Putamen (tissue), 1 donor: ENCODE results near the gene PAIP2B.
"Not testable (repeated sequence)": the region's sequence is repeated elsewhere in the genome, so short reads cannot be mapped to it uniquely, and the experiment has no call there.

Experiments
- DNase-seq: peaks from one replicate; pipeline ENCODE4 v3.0.0-alpha.2; 2016; ENCODE audit warnings: low spot score

Gene PAIP2B, protein sequence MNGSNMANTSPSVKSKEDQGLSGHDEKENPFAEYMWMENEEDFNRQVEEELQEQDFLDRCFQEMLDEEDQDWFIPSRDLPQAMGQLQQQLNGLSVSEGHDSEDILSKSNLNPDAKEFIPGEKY

DNA sequence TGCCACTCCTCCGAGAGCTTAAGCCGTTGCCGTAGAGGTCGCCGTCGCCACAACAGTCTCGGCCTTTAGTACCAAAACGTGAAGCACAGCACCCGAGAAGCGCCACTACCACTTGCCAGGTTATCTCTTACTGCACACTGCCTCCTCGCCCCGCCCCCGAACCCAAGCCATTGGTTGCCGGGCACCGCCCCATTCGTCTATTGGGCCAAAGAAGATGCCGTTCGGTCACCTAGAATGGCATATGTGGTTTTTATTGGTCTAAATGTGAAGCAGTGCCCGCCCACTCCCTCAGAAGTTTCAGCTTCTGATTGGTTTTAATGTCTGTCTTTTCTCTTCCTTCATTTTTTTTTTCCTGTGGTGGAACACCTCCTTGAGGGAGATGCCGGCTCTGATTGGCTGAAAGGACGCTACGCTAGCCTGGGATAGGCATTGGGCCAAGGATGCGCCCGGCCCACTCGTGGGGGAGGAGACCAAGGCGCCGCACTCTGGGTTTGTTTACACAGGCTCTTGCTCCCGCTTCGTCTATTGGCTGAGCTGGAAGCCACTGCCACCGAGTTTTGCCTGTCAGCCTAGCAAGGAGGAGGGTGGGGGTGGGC, at the start of gene PAIP2B:
TSS of gene PAIP2B (minus strand) at position 139 of the 596 bp plus-strand sequence. CDS start 24,514 bp downstream, outside the sequence.
- DNase-seq: peak; percentile 100

DNA sequence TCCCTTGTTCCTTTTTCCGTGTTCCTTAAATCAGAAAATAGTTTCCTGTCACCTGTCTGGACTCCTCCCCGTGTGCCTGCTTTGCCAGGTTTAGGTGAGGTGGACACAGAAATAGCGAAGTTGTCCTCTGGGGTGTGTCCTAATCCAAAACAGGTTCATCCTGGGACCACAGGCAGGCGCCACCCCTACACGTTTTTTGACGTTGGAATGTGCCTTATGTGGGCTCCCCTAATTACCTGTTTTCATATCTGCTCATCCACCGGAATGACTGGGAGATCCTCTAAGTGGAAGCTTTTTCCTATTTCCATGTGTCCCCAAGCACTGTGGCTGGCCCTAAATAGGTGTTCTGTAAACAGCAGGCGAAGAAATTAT, 49.0 kb upstream of the PAIP2B start:
- no peak for DNase-seq

DNA sequence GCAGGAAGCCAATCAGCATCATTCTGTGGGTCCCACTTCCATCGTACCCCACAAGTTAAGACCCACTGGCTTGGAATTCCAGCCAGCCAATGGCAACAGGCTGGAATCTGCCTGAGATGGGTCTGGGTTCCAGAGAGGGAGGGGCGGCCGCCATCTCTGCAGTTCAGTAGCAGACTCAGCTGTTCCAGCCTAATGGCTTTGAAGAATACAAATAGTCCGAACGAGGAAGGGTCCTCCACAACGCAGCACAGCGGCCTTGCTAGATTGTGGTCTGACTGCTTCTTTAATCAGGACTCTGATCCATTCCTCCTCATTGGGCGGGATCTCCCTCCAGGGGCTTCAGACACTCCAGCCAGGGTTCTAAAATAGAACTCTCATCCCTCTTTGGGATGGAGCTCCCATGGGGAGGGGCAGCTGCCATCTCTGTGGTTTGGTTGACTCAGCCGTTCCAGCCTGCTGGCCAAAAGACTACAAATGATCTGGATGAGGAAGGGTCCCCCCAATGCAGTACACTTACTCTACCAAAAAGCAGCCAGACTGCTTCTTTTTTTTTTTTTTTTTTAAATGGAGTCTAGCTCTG, 42.7 kb upstream of the PAIP2B start:
- no peak for DNase-seq

DNA sequence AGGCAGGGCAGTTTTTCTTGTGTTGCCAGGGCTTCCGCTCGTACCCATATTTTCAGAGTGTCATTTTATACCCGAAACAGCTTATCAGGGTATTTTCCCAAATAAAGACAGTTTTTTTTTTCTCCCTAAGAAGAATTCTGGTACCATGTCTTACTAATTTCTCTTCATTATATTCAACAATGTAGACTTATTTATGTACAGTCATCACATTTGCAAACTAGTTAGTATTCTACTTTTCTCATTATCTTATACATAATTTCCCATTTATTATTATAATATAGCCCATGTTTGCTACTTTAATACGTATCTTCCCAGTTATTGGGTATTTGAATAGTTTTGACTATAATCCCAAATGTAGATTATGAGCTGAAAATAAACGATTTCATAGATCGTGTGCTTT, 36.5 kb upstream of the PAIP2B start:
- DNase-seq: no peak

DNA sequence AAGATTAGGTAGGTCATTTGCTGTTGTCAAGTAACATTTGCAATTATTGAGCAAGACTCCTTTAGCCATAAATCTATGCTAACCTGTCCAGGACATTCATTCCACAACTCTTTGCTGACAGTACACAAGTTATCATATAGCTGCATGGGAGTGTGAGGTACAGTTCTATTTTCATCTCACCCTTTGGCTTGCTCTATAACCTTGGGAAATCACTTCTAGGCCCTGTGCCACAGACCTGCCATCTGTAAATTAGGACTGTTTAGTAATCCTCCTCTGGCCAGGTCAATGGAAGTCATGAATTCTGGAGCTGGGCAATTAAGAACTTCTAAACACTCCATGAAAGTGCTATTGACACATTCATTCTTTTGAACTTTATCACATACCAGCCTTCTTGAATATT, 34.6 kb upstream of the PAIP2B start:
- no peak for DNase-seq

DNA sequence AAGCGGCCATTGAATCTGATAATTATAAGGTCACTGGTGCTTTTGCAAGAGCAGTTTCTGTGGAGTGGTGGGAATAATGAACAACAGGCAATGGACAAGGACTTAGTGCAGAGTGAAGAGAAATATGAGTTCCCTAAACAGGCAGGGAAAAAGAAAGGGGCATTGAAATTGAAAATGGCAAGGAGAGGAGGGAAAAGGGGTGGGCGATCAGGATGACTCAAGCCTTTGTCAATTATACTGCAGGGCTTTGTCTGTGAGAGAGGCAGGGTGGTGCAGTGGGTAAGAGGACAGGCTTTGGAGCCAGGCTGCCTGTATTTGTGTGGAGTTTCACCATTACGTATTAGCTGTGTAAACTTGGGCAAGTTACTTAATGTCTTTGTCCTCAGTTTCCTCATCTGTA, 29.5 kb upstream of the PAIP2B start:
- peak; percentile 92 for DNase-seq

DNA sequence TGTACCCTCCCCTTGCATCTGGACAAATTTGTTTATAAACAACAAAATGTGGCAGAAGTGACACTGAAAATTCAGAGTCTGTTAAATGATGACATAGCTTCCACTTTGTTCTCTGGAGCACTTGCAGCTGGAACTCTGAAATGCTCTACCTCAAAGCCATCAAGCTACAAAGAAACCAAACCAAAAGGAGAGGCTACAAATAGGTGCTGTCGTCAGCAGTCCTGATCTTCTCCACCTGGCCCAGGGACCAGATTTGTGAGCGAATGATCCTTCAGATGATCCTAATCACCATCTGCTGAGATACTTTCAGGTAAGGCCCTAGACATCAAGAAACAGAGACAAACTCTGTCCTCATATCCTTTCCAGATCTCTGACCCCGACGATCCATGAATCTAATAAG, 27.9 kb upstream of the PAIP2B start:
- no peak for DNase-seq

DNA sequence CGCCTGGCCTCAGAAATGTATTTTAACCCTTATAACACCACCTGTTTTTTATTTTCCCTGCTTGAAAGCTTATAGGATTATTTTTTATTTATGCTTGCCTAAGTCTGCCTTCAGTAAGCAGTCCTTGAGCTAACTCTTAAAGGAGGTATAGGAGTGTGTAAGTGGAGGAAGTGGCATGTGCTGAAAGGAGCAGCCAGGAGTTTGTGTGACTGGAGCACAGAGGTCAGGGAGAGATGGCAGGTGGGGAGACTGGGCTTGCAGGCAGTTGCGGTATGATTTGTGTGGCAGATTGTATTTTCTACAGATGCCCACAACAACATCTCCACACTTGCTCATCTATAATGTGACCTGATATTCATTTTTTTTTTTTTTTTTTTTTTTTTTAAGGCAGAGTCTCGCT, 27.2 kb upstream of the PAIP2B start:
- no peak for DNase-seq

DNA sequence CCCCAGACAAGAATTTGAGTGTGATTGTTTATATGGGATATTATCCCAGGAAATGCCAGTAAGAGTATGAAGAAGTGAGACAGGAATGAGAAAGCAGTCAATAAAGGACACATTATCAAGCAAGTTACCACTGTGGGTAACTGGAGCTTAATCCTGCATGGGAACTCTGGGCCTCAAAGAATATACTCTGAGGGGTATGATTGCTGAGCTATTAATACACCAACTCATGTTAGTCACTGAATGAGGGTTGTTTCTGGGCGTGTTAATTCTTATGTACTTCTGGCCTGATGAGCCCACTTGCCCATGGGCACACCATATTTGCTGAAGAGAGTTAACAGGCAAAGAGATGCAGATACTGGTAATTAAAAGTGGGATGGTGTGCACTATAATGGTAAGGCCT, 26.6 kb upstream of the PAIP2B start:
- no peak for DNase-seq

DNA sequence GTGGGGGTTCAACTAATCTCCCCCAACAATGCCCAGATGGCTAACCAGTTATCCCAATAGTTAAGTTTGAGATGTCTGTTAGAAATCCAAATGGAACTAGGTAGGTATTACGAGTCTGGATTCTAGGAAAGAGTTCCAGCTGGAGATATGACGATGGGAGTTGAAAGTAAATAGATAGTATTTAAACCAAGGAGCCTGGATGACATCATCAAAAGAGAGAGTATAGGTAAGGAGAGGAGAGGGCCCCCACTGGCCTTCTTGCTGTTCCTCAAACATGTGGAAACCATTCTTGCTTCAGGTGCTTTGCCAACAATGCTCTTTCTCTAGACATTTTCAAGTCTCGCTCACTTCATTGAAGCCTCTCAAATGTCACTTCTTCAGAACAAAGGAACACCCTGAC, 26.0 kb upstream of the PAIP2B start:
- DNase-seq: no peak

DNA sequence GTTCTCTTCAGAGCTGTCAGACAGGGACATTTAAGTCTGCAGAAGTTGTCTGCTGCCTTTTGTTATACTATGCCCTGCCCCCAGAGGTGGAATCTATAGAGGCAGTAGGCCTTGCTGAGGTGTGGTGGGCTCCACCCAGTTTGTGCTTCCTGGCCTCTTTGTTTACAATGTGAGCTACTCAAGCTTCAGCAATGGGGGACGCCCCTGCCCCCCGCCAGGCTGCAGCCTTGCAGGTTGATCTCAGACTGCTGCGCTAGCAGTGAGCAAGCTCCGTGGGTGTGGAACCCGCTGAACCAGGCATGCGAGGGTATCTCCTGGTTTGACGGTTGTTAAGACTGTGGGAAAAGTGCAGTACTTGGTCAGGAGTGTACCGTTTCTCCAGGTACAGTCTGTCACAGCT, 24.0 kb upstream of the PAIP2B start:
- DNase-seq: no peak

DNA sequence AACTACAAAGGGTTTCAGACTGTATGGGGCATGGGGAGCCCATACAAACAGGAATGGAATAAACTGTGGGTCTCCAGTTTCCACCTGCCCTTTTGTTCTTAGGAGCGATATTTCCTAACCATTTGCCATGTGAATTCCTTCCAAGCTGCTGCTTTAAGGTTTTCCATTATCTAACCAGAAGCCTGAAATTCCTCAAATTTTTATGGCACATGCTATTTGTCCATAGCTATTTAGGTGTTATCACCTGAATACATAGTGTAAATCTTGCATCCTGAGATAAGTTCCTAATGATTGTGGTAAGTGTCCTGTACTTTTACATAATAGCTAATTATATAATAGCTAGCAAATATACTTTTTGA, 17.4 kb upstream of the PAIP2B start:
- no peak for DNase-seq

DNA sequence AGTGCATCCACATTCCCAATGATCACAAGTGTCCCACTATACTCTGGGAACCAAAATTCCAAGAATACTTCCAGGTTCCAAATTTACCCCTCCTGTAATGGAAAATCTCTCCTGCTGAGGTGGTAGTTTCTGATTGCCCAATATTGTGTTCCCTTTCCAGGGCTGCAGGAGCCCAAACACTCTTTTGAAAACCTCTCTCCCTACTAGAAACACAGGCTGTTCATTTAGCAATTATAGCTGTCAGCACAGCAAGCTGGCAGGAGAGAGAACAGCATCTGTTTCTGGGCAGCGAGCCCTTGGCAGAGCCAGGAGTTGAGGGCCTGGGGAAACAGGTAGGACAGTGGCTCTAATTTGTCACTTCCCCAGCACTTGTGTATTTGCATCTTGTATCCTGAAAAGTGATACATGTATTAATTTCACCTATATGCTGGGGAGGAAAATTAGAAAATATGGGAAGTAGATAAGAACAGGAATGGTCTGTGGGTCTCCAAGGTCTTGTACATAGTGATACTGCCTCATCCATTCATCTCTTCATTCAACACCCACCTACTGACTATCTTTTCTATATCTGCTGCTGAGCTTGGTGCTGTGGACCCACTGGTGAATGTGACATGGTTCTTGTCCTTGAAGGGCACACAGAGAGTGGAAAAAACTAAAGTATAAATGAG, 16.9 kb upstream of the PAIP2B start:
- no peak for DNase-seq

DNA sequence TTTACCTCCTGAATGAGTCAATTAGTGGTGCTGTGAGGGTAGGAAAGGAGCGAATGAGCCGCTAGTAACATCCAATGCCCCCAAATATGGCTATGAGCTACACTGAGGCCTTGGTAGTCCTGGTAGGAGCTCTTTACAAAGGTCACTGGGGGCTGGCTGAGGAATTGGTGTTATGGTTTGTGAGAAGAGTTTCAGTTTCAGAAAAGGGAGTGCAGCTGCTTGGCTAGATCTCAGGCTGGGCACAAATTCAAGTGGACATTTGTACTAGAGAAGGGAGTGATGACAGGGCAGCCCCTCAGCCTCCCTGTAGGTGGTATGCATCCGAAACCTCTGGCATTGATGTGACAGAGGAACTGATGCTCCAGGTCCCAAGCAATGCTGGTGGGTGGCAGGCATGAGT, 13.9 kb upstream of the PAIP2B start:
- DNase-seq: no peak

DNA sequence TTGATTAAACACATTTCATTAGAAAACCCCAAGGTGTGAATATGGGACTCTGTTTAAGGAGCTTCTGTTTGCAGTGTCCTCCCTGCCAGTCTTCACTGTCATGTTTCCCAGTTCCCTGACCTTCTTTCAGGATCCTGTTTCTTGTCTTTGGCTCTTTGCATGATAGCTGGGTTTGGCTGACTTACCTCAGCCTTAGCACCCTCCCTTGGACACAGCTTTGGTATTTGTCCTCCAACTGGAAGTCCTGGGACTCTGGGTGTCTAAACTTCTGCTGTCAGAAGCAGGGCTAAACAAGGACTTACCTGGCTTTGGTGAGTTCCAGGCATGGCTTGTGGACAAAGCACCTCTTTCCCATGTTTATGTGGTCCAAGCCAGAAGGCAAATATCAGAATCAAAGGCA, 11.2 kb upstream of the PAIP2B start:
- DNase-seq: no peak

DNA sequence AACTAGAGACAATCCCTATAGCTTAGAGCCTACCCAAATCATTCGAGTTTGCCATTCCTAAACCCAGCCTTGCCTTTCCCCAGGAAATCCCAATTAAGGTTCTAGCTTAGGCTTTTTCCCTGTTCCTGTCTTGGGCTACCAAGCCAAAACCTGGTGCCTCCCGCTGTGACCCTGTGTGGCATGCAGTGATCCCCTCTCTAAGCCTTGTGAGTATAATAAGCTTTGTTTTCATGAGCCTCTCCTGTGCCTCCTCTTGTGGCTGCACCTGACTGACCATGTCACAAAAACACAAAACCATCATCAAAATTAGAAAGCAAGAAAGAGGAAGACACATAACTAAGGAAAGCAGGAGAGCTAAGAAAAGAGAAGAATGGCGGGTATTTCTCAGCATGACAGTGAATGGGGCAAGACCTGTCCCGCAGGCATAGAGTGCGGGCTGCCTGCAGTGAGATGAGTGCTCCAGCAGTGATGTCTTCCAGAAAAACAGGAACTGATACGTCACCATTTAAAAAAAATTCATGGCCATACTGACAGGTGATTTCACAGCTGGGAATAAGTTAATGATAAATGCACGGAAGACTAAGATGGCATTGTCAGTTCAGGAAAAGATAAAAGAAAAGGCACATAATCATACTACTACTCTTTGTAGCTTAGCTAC, 9.2 kb upstream of the PAIP2B start:
- no peak for DNase-seq

DNA sequence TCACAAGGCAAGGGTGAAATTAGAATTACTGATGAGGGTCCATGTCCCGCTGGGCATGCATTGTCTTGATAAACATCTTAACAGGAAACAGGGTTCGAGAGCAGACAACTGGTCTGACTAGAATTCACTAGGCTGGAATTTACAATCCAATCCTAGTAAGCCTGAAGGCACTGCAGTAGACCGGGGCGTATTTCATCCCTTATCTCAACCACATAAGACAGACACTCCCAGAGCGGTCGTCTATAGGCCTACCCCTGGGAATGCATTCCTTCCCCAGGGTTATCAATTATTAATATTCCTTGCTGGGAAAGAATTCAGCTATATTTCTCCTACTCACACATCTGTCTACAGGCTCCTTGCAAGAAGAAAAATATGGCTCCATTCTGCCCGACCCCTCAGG, 6.2 kb upstream of the PAIP2B start:
- DNase-seq: not testable (repeated sequence)

DNA sequence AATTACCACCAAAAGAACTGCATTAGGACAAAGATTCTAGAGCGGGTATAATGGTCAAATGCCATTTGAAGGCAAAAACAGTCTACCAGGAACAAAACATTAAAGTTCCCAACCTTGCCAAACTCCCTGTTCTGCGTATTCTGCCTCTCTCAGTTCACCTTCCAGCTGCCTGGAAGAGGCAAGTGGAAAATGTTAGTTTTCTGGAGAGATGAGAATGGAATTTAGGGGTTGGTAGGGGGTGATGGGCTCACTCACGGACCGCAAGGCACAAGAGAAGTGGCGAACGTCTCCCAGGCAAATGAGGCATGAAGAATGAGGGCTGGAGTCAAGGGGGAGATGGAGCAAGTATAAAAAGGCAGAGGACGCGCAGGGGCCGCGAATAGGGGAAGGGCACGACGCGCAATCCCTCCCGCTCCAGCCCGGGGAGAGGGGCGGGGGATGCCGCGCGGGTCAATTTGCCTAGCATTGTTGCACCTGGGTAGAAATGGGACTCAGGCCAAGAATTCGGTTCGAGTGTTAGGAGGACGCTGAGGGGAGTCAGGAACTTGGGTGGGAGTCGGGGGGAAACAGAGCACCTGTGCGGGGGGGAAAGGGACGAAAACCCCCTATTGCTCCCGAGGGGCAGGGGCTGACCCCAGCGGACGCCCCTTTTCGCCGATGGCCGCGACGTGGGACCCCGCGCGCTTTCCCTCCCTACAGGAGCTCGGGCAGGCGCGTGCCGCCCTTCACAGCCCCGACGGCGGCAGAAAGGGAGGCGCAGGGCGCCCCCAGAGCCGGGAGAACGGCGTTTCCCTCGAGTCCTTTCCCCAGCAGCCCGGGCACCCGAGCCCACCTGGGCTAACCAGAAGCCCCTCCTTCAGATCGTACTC, 573 bp downstream of the PAIP2B start:
- no peak for DNase-seq

DNA sequence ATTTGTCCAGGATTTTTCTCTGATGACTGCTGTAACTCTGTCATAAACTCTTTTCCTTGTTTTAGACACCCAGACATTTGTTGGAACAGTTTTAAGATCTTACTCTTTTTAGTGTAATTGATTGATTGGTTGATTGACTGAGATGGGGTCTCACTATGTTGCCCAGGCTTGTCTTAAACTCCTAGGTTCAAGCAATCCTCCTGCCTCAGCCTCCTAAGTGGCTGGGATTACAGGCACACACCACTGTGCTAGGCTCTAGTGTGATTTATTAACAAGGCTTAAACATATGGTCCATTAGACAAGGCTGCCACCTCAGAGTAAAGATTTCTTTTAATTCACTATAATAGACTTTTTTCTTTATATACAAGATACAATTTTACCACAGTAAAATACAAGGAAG, 2.0 kb downstream of the PAIP2B start:
- no peak for DNase-seq

DNA sequence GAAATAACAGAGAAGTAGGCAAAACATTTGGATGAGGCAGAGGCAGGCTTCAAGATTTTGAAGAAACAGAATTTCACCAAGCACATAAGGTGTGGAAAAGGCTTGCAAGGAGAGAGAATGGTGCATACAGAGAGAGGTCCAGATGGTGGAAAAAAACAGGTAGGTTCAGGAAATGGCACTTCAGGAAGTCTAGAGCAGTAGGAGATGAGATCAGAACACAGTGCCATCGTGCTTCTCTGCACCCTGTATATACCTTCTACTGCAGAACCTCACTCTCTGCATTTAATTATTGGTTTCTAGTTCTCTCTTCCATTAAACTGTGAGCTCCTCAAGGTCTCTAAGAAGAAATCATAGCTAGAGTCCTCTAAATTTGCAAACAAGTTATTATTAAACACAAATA, 2.4 kb downstream of the PAIP2B start:
- no peak for DNase-seq

DNA sequence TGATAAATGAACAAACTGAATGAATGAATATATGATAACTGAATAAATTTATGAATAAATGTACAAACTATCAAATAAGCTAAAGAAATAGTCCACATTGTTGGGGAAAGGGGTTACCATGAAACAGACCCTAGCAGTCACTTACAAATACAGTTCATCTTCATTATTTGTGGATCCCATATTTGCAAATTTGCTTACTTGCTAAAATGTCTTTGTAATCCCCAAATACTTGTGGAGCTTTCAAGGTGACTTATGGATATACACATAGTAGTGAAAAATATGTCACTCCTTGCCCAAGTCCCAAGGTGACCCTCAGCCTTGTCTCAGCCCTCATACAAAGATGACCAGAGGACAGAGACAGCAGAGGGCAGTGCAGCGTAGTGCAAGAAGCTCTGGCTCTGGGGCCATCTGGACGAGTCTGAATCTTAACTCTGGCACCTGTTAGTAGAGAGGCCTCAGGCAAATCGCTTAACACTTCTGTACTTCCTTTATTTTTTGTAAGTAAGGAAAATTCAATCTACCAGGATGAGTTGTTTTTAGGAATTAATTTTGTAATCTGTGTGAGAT, 3.1 kb downstream of the PAIP2B start:
- DNase-seq: peak; percentile 80

DNA sequence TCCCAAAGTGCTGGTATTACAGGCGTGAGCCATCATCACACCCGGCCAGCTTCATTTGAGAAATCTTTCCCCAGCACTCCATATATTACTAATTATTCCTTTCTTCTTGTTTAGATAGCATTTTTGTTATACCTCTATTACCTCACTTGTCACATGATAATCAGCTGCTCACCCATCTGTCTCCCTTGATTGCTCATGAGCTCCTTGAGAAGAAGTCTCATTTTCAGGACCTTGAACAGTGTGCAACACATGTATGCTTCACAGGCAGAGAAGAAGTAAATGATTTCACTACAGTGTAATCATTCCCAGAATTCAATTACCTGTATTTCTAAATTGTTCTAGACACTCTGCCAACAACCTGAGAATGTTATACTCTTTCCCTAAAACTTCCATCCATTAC, 6.2 kb downstream of the PAIP2B start:
- DNase-seq: no peak
